Pancreas (tissue), 10 donors: ENCODE results near the gene RALY. TPM values are rescaled to one million over a fixed set of nuclear protein-coding genes. Genes with fewer than 3 reads are reported as not detected.

ENCODE experiments used
- ATAC-seq, 4 donors: fragments of 200-7000 bp; cut with Tn5 transposase; one replicate each; pipeline versions ENCODE4 v1.8.0 to v1.9.1; 2020; ENCODE audit warnings: mild to moderate bottlenecking in 4 of 4, moderate library complexity in 4 of 4
- DNase-seq, 6 donors: peaks; one replicate each; pipeline ENCODE4 v3.0.0-alpha.2; 2020
- FAIRE-seq: peaks from 2 replicates; lab custom pipeline; 2012; peaks lifted over from hg19 to GRCh38; lab: Jason Lieb, UNC
- H3K27ac ChIP-seq, 4 donors: fragments of 200-600 bp; sonication (generic); 1 replicate in 3 of 4; 2 replicates in 1 of 4; pipeline versions ENCODE4 v1.5.0 to v1.8.0; 2020
- H3K27me3 ChIP-seq, 4 donors: fragments of 200-600 bp; one replicate each; pipeline ENCODE4 v1.8.0; 2021
- H3K36me3 ChIP-seq, 3 donors: fragments of 200-600 bp; sonication (generic) in 1 of 3; one replicate each; pipeline versions ENCODE4 v1.5.0 to v1.8.0; 2020 to 2021
- H3K4me1 ChIP-seq, 3 donors: fragments of 200-600 bp; one replicate each; pipeline ENCODE4 v1.8.0; 2021
- H3K4me3 ChIP-seq, 4 donors: fragments of 200-600 bp; sonication (generic) in 2 of 4; one replicate each; pipeline versions ENCODE4 v1.5.0 to v1.8.0; 2020 to 2021
- H3K9me3 ChIP-seq, 4 donors: fragments of 200-600 bp; one replicate each; pipeline ENCODE4 v1.8.0; 2021
- WGBS, 2 donors: extraction: QIAGEN DNeasy Blood & Tissue Kit; methylation state at CpG; one replicate each; pipeline ENCODE4 v1.1.7; 2013; 5-methylcytosine and 5-hydroxymethylcytosine counted together
- intact Hi-C, 3 donors: fragments of 100-400 bp; cut with DNase I; formaldehyde crosslinking; loops; one replicate each; pipeline versions ENCODE4 v1.11.1 to v1.14.2; 2022
- polyA plus RNA-seq, 2 donors: library from polyadenylated mRNA; stranded (reverse); fragments of 200-250 nt; gene quantifications; one replicate each; pipeline ENCODE4 v1.2.3, GENCODE V29; 2013
- total RNA-seq, 6 donors: library from RNA; stranded (reverse); fragmentation: NEBNext Ultra II Directional in 4 of 6; extraction: Animal tissue kit (Norgen Biotek cat#: 25700) in 4 of 6; gene quantifications; one replicate each; pipeline versions ENCODE4 v1.2.1 to v1.2.4, GENCODE V29; 2021 to 2023
- TF ChIP-seq, protein P1 (sequence below), 4 donors: fragments of 200-600 bp; sonication (generic) in 3 of 4; IDR thresholded peaks; one replicate each; pipeline versions ENCODE4 v1.5.0 to v1.8.0; 2021; ENCODE audit warnings: antibody characterized with exemption in 4 of 4
- donor health status: healthy with polysubstance abuse.
- donor health status: DM: no; HTN: no; CAD: no; lungs with moderate emphysema.
- donor health status: DM: no; HTN: no; CAD: no.
- donor health status: control.
- donor health status: control.
- donor health status: Bipolar disorder and iron deficiency.
- donor health status: DM: yes; HTN: yes; CAD: no.
- donor health status: DM: no; HTN: no; CAD: no.
- donor health status: DM: no; HTN: no; CAD: no.
- donor health status: DM: yes; HTN: yes; CAD: no.

RALY gene
- total and polyA plus RNA-seq, 8 donors = 30.0 to 60.4 (median 44.3) TPM

- TF ChIP-seq, protein P1, sequence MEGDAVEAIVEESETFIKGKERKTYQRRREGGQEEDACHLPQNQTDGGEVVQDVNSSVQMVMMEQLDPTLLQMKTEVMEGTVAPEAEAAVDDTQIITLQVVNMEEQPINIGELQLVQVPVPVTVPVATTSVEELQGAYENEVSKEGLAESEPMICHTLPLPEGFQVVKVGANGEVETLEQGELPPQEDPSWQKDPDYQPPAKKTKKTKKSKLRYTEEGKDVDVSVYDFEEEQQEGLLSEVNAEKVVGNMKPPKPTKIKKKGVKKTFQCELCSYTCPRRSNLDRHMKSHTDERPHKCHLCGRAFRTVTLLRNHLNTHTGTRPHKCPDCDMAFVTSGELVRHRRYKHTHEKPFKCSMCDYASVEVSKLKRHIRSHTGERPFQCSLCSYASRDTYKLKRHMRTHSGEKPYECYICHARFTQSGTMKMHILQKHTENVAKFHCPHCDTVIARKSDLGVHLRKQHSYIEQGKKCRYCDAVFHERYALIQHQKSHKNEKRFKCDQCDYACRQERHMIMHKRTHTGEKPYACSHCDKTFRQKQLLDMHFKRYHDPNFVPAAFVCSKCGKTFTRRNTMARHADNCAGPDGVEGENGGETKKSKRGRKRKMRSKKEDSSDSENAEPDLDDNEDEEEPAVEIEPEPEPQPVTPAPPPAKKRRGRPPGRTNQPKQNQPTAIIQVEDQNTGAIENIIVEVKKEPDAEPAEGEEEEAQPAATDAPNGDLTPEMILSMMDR (IDR thresholded peaks at IDR 0.05) = no peak
- peaks cover 0 to 21% (median 18%) of the 10 kb centered on the region in 3 donors for H3K4me1 ChIP-seq
- WGBS, 2 donors = 95 to 99% methylated on average over 3 of the region's 3 CpGs
- H3K9me3 ChIP-seq = no peaks in the 10 kb centered on the region
- intact Hi-C loops = no loop called here
- peaks cover 3 to 35% (median 24%) of the 10 kb centered on the region in 3 donors for H3K36me3 ChIP-seq
- ATAC-seq = no peak
- H3K4me3 ChIP-seq = no peak overlapping the region
- FAIRE-seq = no peak
- H3K27me3 ChIP-seq = no peaks in the 10 kb centered on the region
- DNase-seq = no peak
- no peak overlapping the region for H3K27ac ChIP-seq
These were observed 110.3 kb downstream of the RALY start for GRCh38 chr20:34104059-34104458.

- peaks cover 11 to 36% (median 26%) of the 10 kb centered on the region in 3 donors for H3K4me1 ChIP-seq
- ATAC-seq (no peak), DNase-seq (no peak), FAIRE-seq (no peak)
- 80 to 85% methylated on average over 3 of the region's 3 CpGs for WGBS, 2 donors
- H3K4me3 ChIP-seq = no peak overlapping the region
- intact Hi-C loops = no loop called here
- TF ChIP-seq, protein P1 (IDR thresholded peaks at IDR 0.05) = no peak
- H3K9me3 ChIP-seq = no peaks in the 10 kb centered on the region
- no peak overlapping the region for H3K27ac ChIP-seq
- H3K27me3 ChIP-seq = no peaks in the 10 kb centered on the region
- H3K36me3 ChIP-seq = peaks cover 3 to 35% (median 18%) of the 10 kb centered on the region in 3 donors
These were observed 112.4 kb downstream of the RALY start for GRCh38 chr20:34105978-34106675.

- DNase-seq (no peak), ATAC-seq (no peak), FAIRE-seq (no peak)
- H3K9me3 ChIP-seq = no peaks in the 10 kb centered on the region
- H3K27ac ChIP-seq = no peak overlapping the region
- intact Hi-C loops = no loop called here
- peaks cover 11 to 36% (median 26%) of the 10 kb centered on the region in 3 donors for H3K4me1 ChIP-seq
- peaks cover 0 to 17% (median 3%) of the 10 kb centered on the region in 3 donors for H3K36me3 ChIP-seq
- no peak overlapping the region for H3K4me3 ChIP-seq
- TF ChIP-seq, protein P1 (IDR thresholded peaks at IDR 0.05) = no peak
- 55 to 69% methylated on average over 4 of the region's 4 CpGs for WGBS, 2 donors
- H3K27me3 ChIP-seq = no peaks in the 10 kb centered on the region
These were observed 115.0 kb downstream of the RALY start for GRCh38 chr20:34108616-34109174.

- FAIRE-seq (no peak), DNase-seq (no peak), ATAC-seq (no peak)
- intact Hi-C loops = no loop called here
- Histone ChIP-seq H3K4me3 (peak overlapping the region in 2 of 4 donors; percentile 79 to 98), H3K36me3 (peaks cover 0 to 9% (median 0%) of the 10 kb centered on the region in 3 donors), H3K27ac (no peak overlapping the region), H3K27me3 (no peaks in the 10 kb centered on the region), H3K9me3 (no peaks in the 10 kb centered on the region), H3K4me1 (peaks cover 11 to 36% (median 26%) of the 10 kb centered on the region in 3 donors)
- 77 to 80% methylated on average over 6 of the region's 6 CpGs for WGBS, 2 donors
- TF ChIP-seq, protein P1 (IDR thresholded peaks at IDR 0.05) = no peak
These were observed 115.7 kb downstream of the RALY start for GRCh38 chr20:34109442-34109841.
